Heart left ventricle (tissue), 16 donors: ENCODE data around the gene CLHC1. TPM values are rescaled to one million over a fixed set of nuclear protein-coding genes. Genes with fewer than 3 reads are reported as not detected.
A peak's percentile ranks its signal among the peaks of the same experiment; 100 is the strongest.

ENCODE experiments used
- ATAC-seq, 4 donors: fragments of 200-7000 bp; cut with Tn5 transposase; one replicate each; pipeline ENCODE4 v1.9.1; 2020 to 2022; ENCODE audit warnings: moderate library complexity in 4 of 4, mild to moderate bottlenecking in 3 of 4, moderate number of reproducible peaks in 1 of 4
- DNase-seq, 5 donors: peaks; one replicate each; pipeline ENCODE4 v3.0.0-alpha.2; 2020
- H3K27ac ChIP-seq, 12 donors: fragments of 200-600 bp; sonication (generic) in 4 of 12; one replicate each; pipeline versions ENCODE4 v1.5.0 to v1.8.0; 2016 to 2022; ENCODE audit warnings: mild to moderate bottlenecking in 2 of 12
- H3K27me3 ChIP-seq, 9 donors: fragments of 200-600 bp; sonication (generic) in 2 of 9; one replicate each; pipeline versions ENCODE4 v1.5.1 to v1.8.0; 2016 to 2022; ENCODE audit warnings: mild to moderate bottlenecking in 3 of 9
- H3K36me3 ChIP-seq, 9 donors: fragments of 200-600 bp; sonication (generic) in 2 of 9; one replicate each; pipeline versions ENCODE4 v1.5.0 to v1.8.0; 2018 to 2022; ENCODE audit warnings: mild to moderate bottlenecking in 2 of 9
- H3K4me1 ChIP-seq, 12 donors: fragments of 200-600 bp; sonication (generic) in 4 of 12; one replicate each; pipeline versions ENCODE4 v1.5.0 to v1.8.0; 2016 to 2022; ENCODE audit warnings: mild to moderate bottlenecking in 3 of 12
- H3K4me3 ChIP-seq, 12 donors: fragments of 200-600 bp; sonication (generic) in 4 of 12; one replicate each; pipeline versions ENCODE4 v1.5.0 to v1.8.0; 2017 to 2022; ENCODE audit warnings: mild to moderate bottlenecking in 9 of 12, moderate library complexity in 4 of 12
- H3K9me3 ChIP-seq, 12 donors: fragments of 200-600 bp; sonication (generic) in 4 of 12; one replicate each; pipeline versions ENCODE4 v1.5.0 to v1.8.0; 2016 to 2022; ENCODE audit warnings: mild to moderate bottlenecking in 1 of 12
- CTCF ChIP-seq, 12 donors: fragments of 200-600 bp; sonication (generic) in 4 of 12; IDR thresholded peaks; one replicate each; pipeline versions ENCODE4 v1.5.0 to v1.8.0; 2018 to 2022; ENCODE audit warnings: antibody characterized with exemption in 12 of 12, mild to moderate bottlenecking in 5 of 12
- POLR2A ChIP-seq, 2 donors: fragments of 450-650 bp; IDR thresholded peaks; one replicate each; pipeline ENCODE4 v1.6.1; 2017; ENCODE audit warnings: antibody characterized with exemption in 2 of 2, mild to moderate bottlenecking in 2 of 2, moderate library complexity in 2 of 2
- WGBS, 4 donors: extraction: QIAGEN DNeasy Blood & Tissue Kit in 2 of 4; methylation state at CpG; one replicate each; pipeline versions ENCODE4 v1.1.5 to v1.1.7; 2013 to 2018; 5-methylcytosine and 5-hydroxymethylcytosine counted together
- intact Hi-C, 10 donors: fragments of 100-400 bp; cut with DNase I; formaldehyde crosslinking; loops; one replicate each; pipeline versions ENCODE4 v1.11.1 to v1.14.2; 2022
- polyA plus RNA-seq, 2 donors: library from polyadenylated mRNA; stranded (reverse); fragments of 200-250 nt; gene quantifications; one replicate each; pipeline ENCODE4 v1.2.3, GENCODE V29; 2013
- total RNA-seq, 9 donors: library from RNA; depleted of rRNA in 2 of 9; stranded (reverse); fragments of >200 nt in 2 of 9; fragmentation: NEBNext Ultra II Directional in 3 of 9; extraction: Animal tissue kit (Norgen Biotek cat#: 25700) in 3 of 9; gene quantifications; one replicate each; pipeline versions ENCODE4 v1.1.0 to v1.2.4, GENCODE V29; 2016 to 2023
- donor health status: ischemic (EF 13 %, LVEDD 7.1; RV severe dilation, severe dysfunction).
- donor health status: healthy with polysubstance abuse.
- donor health status: DM: no; HTN: yes; CAD: no.
- donor health status: DM: no; HTN: no; CAD: no.
- donor health status: ischemic (EF 25% LVEDD 6.9; RV normal size, moderate dysfunction).
- donor health status: ischemic (EF 25% LVEDD 5.7; RV mildly dilated, moderate dysfunction).
- donor health status: healthy.
- donor health status: DM: yes; HTN: yes; CAD: no.
- donor health status: ischemic (EF 35%, LVEDD 5.7; RV mildly dilated, moderate dysfunction).
- donor health status: nonischemic (EF 11% LVEDD 7.7; RV severe dilation, severe dysfunction).
- donor health status: DM: yes; HTN: yes; CAD: no.
- donor health status: PGD.
- donor health status: ischemic (EF 29% LVEDD 5.4; RV normal size, mild dysfunction).
- donor health status: nonischemic (EF 23%, LVEDD 6.1; RV moderate dilation, normal function).

CLHC1 gene
- total and polyA plus RNA-seq, 11 donors = 2.3 to 10.6 (median 4.4) TPM

- no peak for DNase-seq
- no peaks in the 10 kb centered on the region for H3K27me3 ChIP-seq
- no peak overlapping the region for H3K4me3 ChIP-seq
- intact Hi-C loops = no loop called here
- H3K9me3 ChIP-seq = no peaks in the 10 kb centered on the region
- no peaks in the 10 kb centered on the region for H3K36me3 ChIP-seq
- no peak overlapping the region for H3K27ac ChIP-seq
- no peak for ATAC-seq
- no peak for TF ChIP-seq CTCF (IDR thresholded peaks at IDR 0.05)
- TF ChIP-seq POLR2A (IDR thresholded peaks at IDR 0.05) = no peak
- WGBS, 4 donors = 92 to 97% (median 94%) methylated on average over 2 of the region's 2 CpGs
- H3K4me1 ChIP-seq = peaks cover 0 to 6% (median 0%) of the 10 kb centered on the region in 12 donors
These were observed 51.7 kb downstream of the CLHC1 start for GRCh38 chr2:55180374-55180773.

- DNase-seq = no peak
- no peak overlapping the region for H3K27ac ChIP-seq
- peaks cover 0 to 8% (median 0%) of the 10 kb centered on the region in 12 donors for H3K4me1 ChIP-seq
- no peaks in the 10 kb centered on the region for H3K36me3 ChIP-seq
- WGBS, 4 donors = 6 to 35% (median 17%) methylated on average over 1 of the region's 1 CpG
- H3K4me3 ChIP-seq = no peak overlapping the region
- H3K27me3 ChIP-seq = no peaks in the 10 kb centered on the region
- no peaks in the 10 kb centered on the region for H3K9me3 ChIP-seq
- TF ChIP-seq CTCF (IDR thresholded peaks at IDR 0.05) (no peak), POLR2A (IDR thresholded peaks at IDR 0.05) (no peak)
- ATAC-seq = no peak
- intact Hi-C loops = loop anchor here in 6 of 10 donors (5.0 to 10.0 kb wide), 5 partner anchors 271 to 451 kb away; partner anchors contain the start of gene EML6 (in 2 of the 6)
These were observed 56.0 kb downstream of the CLHC1 start for GRCh38 chr2:55176094-55176415.

DNA sequence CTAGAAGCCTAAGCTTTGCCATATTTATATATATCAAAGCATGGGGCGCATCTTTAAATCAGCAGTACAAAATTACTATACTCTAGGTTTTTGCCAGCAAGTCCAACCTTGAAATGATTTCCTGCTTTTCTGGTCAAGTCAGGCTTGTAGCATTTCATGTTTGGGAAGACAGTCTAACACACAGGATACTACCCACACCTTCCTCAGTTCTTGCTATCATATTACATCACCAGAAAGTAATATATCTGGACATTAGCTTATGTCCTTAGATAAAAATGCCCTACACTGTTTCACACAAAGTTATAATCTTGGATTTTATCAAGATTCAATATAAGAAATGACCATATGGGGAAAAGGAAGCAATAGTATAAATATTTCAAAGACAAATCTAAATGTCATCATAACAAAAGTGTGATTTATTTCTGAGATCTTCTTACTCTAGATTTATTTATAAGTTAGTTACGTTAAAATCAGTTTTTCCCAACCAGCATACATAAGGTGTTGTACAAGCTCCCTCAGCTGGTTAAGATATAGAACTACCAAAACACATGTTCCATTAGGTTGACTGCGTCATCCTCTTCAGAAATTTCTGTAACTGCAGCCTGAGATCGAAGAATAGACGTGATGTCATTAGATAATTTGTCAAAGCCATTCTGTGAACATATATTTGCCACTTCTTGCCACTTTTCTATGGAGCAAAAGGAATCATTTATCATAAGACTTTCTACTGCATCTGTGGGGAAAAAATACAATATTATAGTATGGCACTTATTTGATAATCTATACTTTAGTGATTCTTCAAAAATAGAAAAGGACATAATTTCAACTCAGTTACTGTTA is 56.6 kb downstream of the CLHC1 start:
- Histone ChIP-seq H3K9me3 (no peaks in the 10 kb centered on the region), H3K27me3 (no peaks in the 10 kb centered on the region), H3K27ac (no peak overlapping the region), H3K4me3 (no peak overlapping the region), H3K4me1 (peaks cover 0 to 8% (median 0%) of the 10 kb centered on the region in 12 donors), H3K36me3 (no peaks in the 10 kb centered on the region)
- no peak for DNase-seq
- TF ChIP-seq CTCF (IDR thresholded peaks at IDR 0.05) (peak; percentile 35 to 75 (median 64)), POLR2A (IDR thresholded peaks at IDR 0.05) (no peak)
- WGBS, 4 donors = 19 to 29% (median 24%) methylated on average over 5 of the region's 5 CpGs
- intact Hi-C loops = loop anchor here in 8 of 10 donors (1.0 to 10.0 kb wide), 8 partner anchors 160 to 451 kb away; partner anchors contain the start of gene EML6 (in 2 of the 8)
- ATAC-seq = peak; percentile 55 to 83 (median 66)

- Histone ChIP-seq H3K27ac (no peak overlapping the region), H3K36me3 (no peaks in the 10 kb centered on the region), H3K4me3 (no peak overlapping the region), H3K27me3 (no peaks in the 10 kb centered on the region), H3K9me3 (no peaks in the 10 kb centered on the region), H3K4me1 (peaks cover 0 to 11% (median 0%) of the 10 kb centered on the region in 12 donors)
- 80 to 82% (median 80%) methylated on average over 2 of the region's 2 CpGs for WGBS, 4 donors
- intact Hi-C loops = loop anchor here in 7 of 10 donors (2.0 to 10.0 kb wide), 6 partner anchors 159 to 449 kb away; partner anchors contain the start of gene EML6 (in 2 of the 7)
- no peak for ATAC-seq
- DNase-seq = no peak
- TF ChIP-seq POLR2A (IDR thresholded peaks at IDR 0.05) (no peak), CTCF (IDR thresholded peaks at IDR 0.05) (no peak)
These were observed 58.5 kb downstream of the CLHC1 start for GRCh38 chr2:55173438-55174054.
